Activated B cell treated with CpG ODN at 0.5 μM for 24 hours (primary cell): ENCODE measurements around the gene POMGNT1. TPM values are rescaled to one million over a fixed set of nuclear protein-coding genes. Genes with fewer than 3 reads are reported as not detected.
"Not testable (repeated sequence)": the region's sequence is repeated elsewhere in the genome, so short reads cannot be mapped to it uniquely, and the experiment has no call there.

Experiments used
- ATAC-seq: fragments of 200-7000 bp; cut with Tn5 transposase; one replicate; pipeline ENCODE4 v1.10.0; 2021; ENCODE audit warnings: low read depth, mild to moderate bottlenecking, moderate library complexity
- CTCF ChIA-PET: fragments of 350-600 bp; sonication (Branson Sonifier 250); formaldehyde crosslinking; loops from one replicate; lab custom pipeline; 2021; ENCODE audit warnings: antibody characterized with exemption; lab: Charles Lee
- POLR2A ChIA-PET: fragments of 350-600 bp; sonication (Branson Sonifier 250); formaldehyde crosslinking; loops from one replicate; lab custom pipeline; 2021; ENCODE audit warnings: antibody characterized with exemption; lab: Charles Lee
- DNase-seq: peaks from one replicate; pipeline ENCODE4 v3.0.0; 2022
- H3K27ac Mint-ChIP-seq: one replicate; pipeline ENCODE4 v1.8.0; 2020; ENCODE audit warnings: mixed read lengths
- H3K27me3 Mint-ChIP-seq: one replicate; pipeline ENCODE4 v1.8.0; 2021; ENCODE audit warnings: mixed read lengths
- H3K36me3 Mint-ChIP-seq: one replicate; pipeline ENCODE4 v1.8.0; 2021; ENCODE audit warnings: low read depth, mixed read lengths
- H3K4me1 Mint-ChIP-seq: one replicate; pipeline ENCODE4 v1.8.0; 2021; ENCODE audit warnings: mixed read lengths
- H3K4me3 Mint-ChIP-seq: one replicate; pipeline ENCODE4 v1.8.0; 2020; ENCODE audit warnings: mild to moderate bottlenecking, mixed read lengths
- H3K9me3 Mint-ChIP-seq: one replicate; pipeline ENCODE4 v1.8.0; 2020; ENCODE audit warnings: mixed read lengths
- intact Hi-C: fragments of 100-400 bp; cut with micrococcal nuclease; formaldehyde crosslinking; loops from one replicate; pipeline ENCODE4 v1.15.1; 2024
- total RNA-seq: library from RNA; stranded (reverse); gene quantifications from 2 replicates; pipeline ENCODE4 v1.2.3, GENCODE V29; 2022
- TF ChIP-seq, protein P1 (sequence below): fragments of 200-600 bp; IDR thresholded peaks from one replicate; pipeline ENCODE4 v1.8.0; 2022; ENCODE audit warnings: antibody characterized with exemption, mild to moderate bottlenecking

POMGNT1 gene
- 37.4 and 39.5 TPM in 2 replicates for total RNA-seq

DNA sequence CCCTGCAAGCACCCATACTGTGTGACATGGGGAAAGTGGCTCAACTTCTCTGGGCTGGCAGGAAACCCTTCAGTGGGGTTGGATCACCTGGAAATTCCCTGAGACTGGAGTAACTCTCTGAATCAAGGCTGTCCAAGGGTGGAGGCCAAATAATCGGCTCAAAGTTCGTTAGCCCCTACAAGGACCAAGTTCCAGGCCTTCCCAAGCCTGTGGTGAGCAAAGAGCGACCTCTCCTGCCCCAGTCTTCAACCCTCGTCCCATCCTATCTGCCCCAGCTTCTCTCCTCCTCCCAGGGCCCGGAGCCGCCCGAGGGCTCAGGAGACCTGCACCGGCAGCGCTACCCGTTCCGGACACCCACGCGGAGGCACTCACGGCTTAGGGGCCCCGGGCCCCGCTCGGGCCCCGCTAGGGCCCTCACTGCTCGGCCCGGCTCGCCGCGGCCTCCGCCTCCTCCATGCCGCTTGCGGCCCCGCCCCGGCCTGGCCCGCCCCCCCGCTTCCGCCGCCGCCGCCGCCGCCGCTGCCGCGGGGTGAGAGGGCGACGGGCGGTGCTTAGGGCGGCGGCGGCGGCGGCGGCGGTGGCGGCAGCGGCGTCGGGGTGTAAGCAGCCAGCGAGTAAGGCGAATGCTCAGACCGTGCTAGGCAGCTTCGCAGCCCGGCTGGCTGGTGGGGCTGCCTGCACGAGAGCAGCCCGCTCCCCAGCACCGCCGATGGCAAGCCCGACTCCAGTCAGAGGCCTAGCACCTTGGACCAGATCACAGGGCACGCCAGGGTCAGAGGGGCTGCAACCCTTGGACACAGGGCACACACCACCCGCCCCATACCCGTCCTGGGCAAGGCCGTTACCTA is at the start of gene POMGNT1:
Gene POMGNT1 (minus strand): TSS at position 471 of the 848 bp plus-strand sequence. CDS start 613 bp downstream, outside the sequence.
- Mint-ChIP-seq H3K4me3 (peak within 1 kb of the TSS; percentile 85), H3K36me3 (peaks cover 24% of the 10 kb centered on the region), H3K4me1 (peaks cover 21% of the 10 kb centered on the region), H3K27me3 (peaks cover 4% of the 10 kb centered on the region), H3K9me3 (no peaks in the 10 kb centered on the region), H3K27ac (peak within 1 kb of the TSS; percentile 30)
- peak; percentile 95 for ATAC-seq
- CTCF ChIA-PET: no interaction called here
- intact Hi-C loops: loop anchor here (1.0 to 2.0 kb wide), 2 partner anchors 25 to 49 kb away; partner anchors contain the start of gene RAD54L
- peak; percentile 84 for DNase-seq
- TF ChIP-seq, protein P1, sequence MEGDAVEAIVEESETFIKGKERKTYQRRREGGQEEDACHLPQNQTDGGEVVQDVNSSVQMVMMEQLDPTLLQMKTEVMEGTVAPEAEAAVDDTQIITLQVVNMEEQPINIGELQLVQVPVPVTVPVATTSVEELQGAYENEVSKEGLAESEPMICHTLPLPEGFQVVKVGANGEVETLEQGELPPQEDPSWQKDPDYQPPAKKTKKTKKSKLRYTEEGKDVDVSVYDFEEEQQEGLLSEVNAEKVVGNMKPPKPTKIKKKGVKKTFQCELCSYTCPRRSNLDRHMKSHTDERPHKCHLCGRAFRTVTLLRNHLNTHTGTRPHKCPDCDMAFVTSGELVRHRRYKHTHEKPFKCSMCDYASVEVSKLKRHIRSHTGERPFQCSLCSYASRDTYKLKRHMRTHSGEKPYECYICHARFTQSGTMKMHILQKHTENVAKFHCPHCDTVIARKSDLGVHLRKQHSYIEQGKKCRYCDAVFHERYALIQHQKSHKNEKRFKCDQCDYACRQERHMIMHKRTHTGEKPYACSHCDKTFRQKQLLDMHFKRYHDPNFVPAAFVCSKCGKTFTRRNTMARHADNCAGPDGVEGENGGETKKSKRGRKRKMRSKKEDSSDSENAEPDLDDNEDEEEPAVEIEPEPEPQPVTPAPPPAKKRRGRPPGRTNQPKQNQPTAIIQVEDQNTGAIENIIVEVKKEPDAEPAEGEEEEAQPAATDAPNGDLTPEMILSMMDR: no peak
- POLR2A ChIA-PET: interaction anchor here (1.4 to 1.7 kb wide), 2 partner anchors 142 to 512 kb away, joined by 5 to 6 read pairs; partner anchors contain the start of genes GPBP1L1 and NSUN4

- Mint-ChIP-seq H3K27me3 (no peaks in the 10 kb centered on the region), H3K36me3 (peaks cover 1% of the 10 kb centered on the region), H3K27ac (peak within 1 kb of the TSS; percentile 86), H3K9me3 (no peaks in the 10 kb centered on the region), H3K4me1 (peaks cover 19% of the 10 kb centered on the region), H3K4me3 (peak within 1 kb of the TSS; percentile 95)
- ChIA-PET POLR2A (interaction anchor here (0.5 to 1.9 kb wide), 14 partner anchors 8 to 1616 kb away, joined by 3 to 31 read pairs (median 4); partner anchors contain the start of genes EFCAB14, LRRC41, MUTYH and NSUN4), CTCF (interaction anchor here (0.7 to 2.0 kb wide), 4 partner anchors 22 to 100 kb away, joined by 3 to 9 read pairs (median 4); partner anchors contain the start of genes LRRC41 and UQCRH)
- TF ChIP-seq, protein P1: no peak
- intact Hi-C loops: loop anchor here (1.0 to 10.0 kb wide), 8 partner anchors 49 to 1615 kb away; partner anchors contain the start of genes AKR1A1, EFCAB14, GPBP1L1 and LRRC41
- DNase-seq (peak; percentile 86), ATAC-seq (peak; percentile 96)
Observed at GRCh38 chr1:46247436-46248121, 49.3 kb upstream of the POMGNT1 start, which contains the start of gene RAD54L. Gene RAD54L (plus strand): TSS chr1:46247763. CDS start chr1:46248406, 643 bp downstream.

- peak overlapping the region; percentile 86 for H3K27ac Mint-ChIP-seq
- POLR2A ChIA-PET: interaction anchor here (0.6 to 2.8 kb wide), 14 partner anchors 9 to 1615 kb away, joined by 3 to 31 read pairs (median 5); partner anchors contain the start of genes LRRC41, MUTYH, NSUN4 and TOE1
- no peaks in the 10 kb centered on the region for H3K9me3 Mint-ChIP-seq
- ATAC-seq (peak; percentile 7), DNase-seq (no peak)
- peak overlapping the region; percentile 95 for H3K4me3 Mint-ChIP-seq
- peaks cover 1% of the 10 kb centered on the region for H3K36me3 Mint-ChIP-seq
- intact Hi-C loops: loop anchor here (1.0 to 10.0 kb wide), 8 partner anchors 48 to 1614 kb away; partner anchors contain the start of genes AKR1A1, EFCAB14, GPBP1L1 and LRRC41
- no peaks in the 10 kb centered on the region for H3K27me3 Mint-ChIP-seq
- TF ChIP-seq, protein P1: no peak
- CTCF ChIA-PET: interaction anchor here (0.7 to 2.8 kb wide), 5 partner anchors 21 to 101 kb away, joined by 3 to 42 read pairs (median 4); partner anchors contain the start of genes LRRC41 and UQCRH
- peaks cover 19% of the 10 kb centered on the region for H3K4me1 Mint-ChIP-seq
Observed at GRCh38 chr1:46246548-46247435, 48.6 kb upstream of the POMGNT1 start.

GRCh38 chr1:46246136-46246535 is 47.9 kb upstream of the POMGNT1 start:
- intact Hi-C loops: loop anchor here (2.0 to 10.0 kb wide), 4 partner anchors 359 to 1614 kb away; partner anchors contain the start of genes AKR1A1, EFCAB14 and MKNK1
- H3K9me3 Mint-ChIP-seq, ATAC-seq, DNase-seq, H3K36me3 Mint-ChIP-seq, H3K27ac Mint-ChIP-seq, H3K4me3 Mint-ChIP-seq, H3K27me3 Mint-ChIP-seq: not testable (repeated sequence)
- ChIA-PET CTCF (interaction anchor here (2.0 to 2.8 kb wide), 2 partner anchors 23 to 101 kb away, joined by 9 to 42 read pairs; no protein-coding TSS in a partner anchor), POLR2A (interaction anchor here (1.3 to 2.8 kb wide), 3 partner anchors 57 to 101 kb away, joined by 3 to 31 read pairs (median 26); partner anchors contain the start of genes LRRC41 and UQCRH)
- H3K4me1 Mint-ChIP-seq: peaks cover 19% of the 10 kb centered on the region
